ENCODE measurements around the gene HDAC11. TPM values are rescaled to one million over a fixed set of nuclear protein-coding genes. Genes with fewer than 3 reads are reported as not detected.

Gene HDAC11
- polyA plus RNA-seq, 2 of the 4 experiments (the other 2 are of a cell fraction), result 5.6 to 8.4 TPM

GRCh38 chr3:13555753-13556152, 75.6 kb downstream of the HDAC11 start:
- Histone ChIP-seq H3K9me3 (no peaks in the 10 kb centered on the region), H3K4me2 (no peak overlapping the region), H3K4me3 (no peak overlapping the region), H3K27ac (no peak overlapping the region), H3K4me1 (no peaks in the 10 kb centered on the region)
- no peak for TF ChIP-seq RFX5 (IDR thresholded peaks at IDR 0.05)
- TF ChIP-seq, protein P1, sequence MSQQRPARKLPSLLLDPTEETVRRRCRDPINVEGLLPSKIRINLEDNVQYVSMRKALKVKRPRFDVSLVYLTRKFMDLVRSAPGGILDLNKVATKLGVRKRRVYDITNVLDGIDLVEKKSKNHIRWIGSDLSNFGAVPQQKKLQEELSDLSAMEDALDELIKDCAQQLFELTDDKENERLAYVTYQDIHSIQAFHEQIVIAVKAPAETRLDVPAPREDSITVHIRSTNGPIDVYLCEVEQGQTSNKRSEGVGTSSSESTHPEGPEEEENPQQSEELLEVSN (IDR thresholded peaks at IDR 0.05; ENCODE audit: borderline replicate concordance, low read depth), result no peak
- TF ChIP-seq JUN (IDR thresholded peaks at IDR 0.05), result no peak
- no peak for TF ChIP-seq ESRRA (IDR thresholded peaks at IDR 0.05; ENCODE audit: borderline replicate concordance, low read length)
- TF ChIP-seq ELK1 (IDR thresholded peaks at IDR 0.05; ENCODE audit: low read depth, low read length), result no peak
- TF ChIP-seq EHMT2 (IDR thresholded peaks at IDR 0.05; ENCODE audit: low read depth), result no peak
- WGBS (ENCODE audit: missing lambda C conversion rate), result 81% methylated on average over 10 of the region's 11 CpGs
- DNase-seq (ENCODE audit: low read depth in 1 of 2, low spot score in 1 of 2) (no peak), ATAC-seq (no peak), FAIRE-seq (no peak)
- POLR2A ChIA-PET, result no interaction called here
- CTCF ChIA-PET, result no interaction called here

Small RNAs within 50 kb of the gene (small RNA-seq; reads per million reads assigned to genes)
- 0 reads per million in 6 experiments for gene AC027124.2

Other genes with a start within 250 kb of the HDAC11 start
- gene NUP210, start 60.0 kb upstream of the HDAC11 start, polyA plus RNA-seq (2011; rRNA removed), result 28.1 and 37.1 TPM in 2 replicates
- gene NUP210, start 60.0 kb upstream of the HDAC11 start, polyA plus RNA-seq (2017; fragmentation: RNase III; extraction: RNeasy Plus Mini Kit Qiagen cat#74134 plus additional on column Dnase treatment), result 24.1 to 25.7 TPM (median 25.0 TPM) in 3 replicates
- 1.1 and 1.3 TPM in 2 replicates for gene FBLN2, start 68.8 kb downstream of the HDAC11 start, polyA plus RNA-seq (2011; rRNA removed)
- 1.6 to 2.7 TPM (median 2.6 TPM) in 3 replicates for gene FBLN2, start 68.8 kb downstream of the HDAC11 start, polyA plus RNA-seq (2017; fragmentation: RNase III; extraction: RNeasy Plus Mini Kit Qiagen cat#74134 plus additional on column Dnase treatment)

All from A549 (cell line).